Stomach (tissue), 4 donors: Measurements from ENCODE around the gene TFAP2B.

ENCODE experiments used
- CTCF ChIP-seq, 7 experiments: fragments of 450-650 bp in 4 of 7; fragments of 200-600 bp in 3 of 7; sonication (generic) in 3 of 7; IDR thresholded peaks; one replicate each; pipeline ENCODE4 v1.5.1; 2016 to 2019; ENCODE audit warnings: antibody characterized with exemption in 7 of 7, control low read depth in 2 of 7, mild to moderate bottlenecking in 1 of 7
- POLR2A ChIP-seq, 4 donors: fragments of 450-650 bp; IDR thresholded peaks; one replicate each; pipeline ENCODE4 v1.6.1; 2016; ENCODE audit warnings: antibody characterized with exemption in 4 of 4, control low read depth in 2 of 4, mild to moderate bottlenecking in 1 of 4, moderate library complexity in 1 of 4

- TF ChIP-seq CTCF (IDR thresholded peaks at IDR 0.05) (no peak), POLR2A (IDR thresholded peaks at IDR 0.05) (no peak)
Observed at GRCh38 chr6:50817646-50817950, 1.1 kb upstream of the TFAP2B start.
